ENCODE measurements around the gene CFAP410.

Gene CFAP410

DNA sequence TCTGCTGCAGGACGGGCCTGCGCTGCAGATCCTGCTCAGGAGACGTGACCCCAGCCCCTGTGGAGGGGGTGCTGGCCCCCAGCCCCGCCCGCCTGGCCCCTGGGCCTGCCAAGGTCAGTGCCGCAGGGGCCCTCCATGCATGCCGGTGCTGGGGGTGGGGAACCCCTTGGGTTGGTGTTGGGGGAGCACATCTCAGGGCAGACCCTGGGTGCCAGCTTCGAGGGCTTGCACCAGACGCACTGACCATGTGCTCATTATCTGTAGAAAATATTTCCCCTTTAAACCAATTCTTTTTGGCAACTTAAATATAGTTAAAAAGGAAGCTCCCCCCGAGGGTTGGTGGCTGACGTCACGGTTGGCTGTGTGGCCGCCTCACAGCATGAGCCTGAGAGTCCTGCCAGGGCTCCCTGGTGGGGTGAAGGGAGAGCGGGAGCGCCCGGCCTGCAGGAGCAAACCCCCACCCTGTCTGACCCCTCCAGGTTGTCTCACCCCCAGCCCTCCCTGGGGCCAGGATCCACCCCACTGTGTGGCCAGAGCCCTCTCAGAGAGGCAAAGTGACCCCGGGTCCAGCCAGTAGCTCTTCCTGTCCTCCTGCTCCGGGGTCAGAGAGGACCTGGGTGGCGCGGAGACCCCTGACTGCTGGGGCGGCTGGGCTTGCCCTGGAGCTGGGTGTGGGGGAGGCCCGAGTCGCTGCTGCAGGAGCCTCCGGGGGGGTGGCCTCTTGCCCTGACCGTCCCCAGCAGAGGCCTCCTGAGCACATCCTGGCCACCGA, 44.6 kb downstream of the CFAP410 start:
- peaks cover 13% of the 10 kb centered on the region for H3K4me1 ChIP-seq (ENCODE audit: low read length)
- no peaks in the 10 kb centered on the region for H3K9me3 ChIP-seq (replicated peaks; ENCODE audit: insufficient read depth, low read length)
- no peak for DNase-seq
- H3K9ac ChIP-seq (ENCODE audit: low read length), result no peak overlapping the region
- no peak overlapping the region for H3K27ac ChIP-seq (ENCODE audit: low read length)
- no peaks in the 10 kb centered on the region for H3K36me3 ChIP-seq (replicated peaks; ENCODE audit: insufficient read depth, low read length)
- H2AFZ ChIP-seq (ENCODE audit: low read length), result no peak overlapping the region
- H3K4me2 ChIP-seq (ENCODE audit: low read depth, low read length), result no peak overlapping the region
- no peak for TF ChIP-seq EZH2phosphoT487 (IDR thresholded peaks at IDR 0.05; ENCODE audit: low read length)
- TF ChIP-seq EZH2 (optimal IDR thresholded peaks at IDR 0.05; ENCODE audit: low read depth, low read length), result no peak
- TF ChIP-seq, protein P1, sequence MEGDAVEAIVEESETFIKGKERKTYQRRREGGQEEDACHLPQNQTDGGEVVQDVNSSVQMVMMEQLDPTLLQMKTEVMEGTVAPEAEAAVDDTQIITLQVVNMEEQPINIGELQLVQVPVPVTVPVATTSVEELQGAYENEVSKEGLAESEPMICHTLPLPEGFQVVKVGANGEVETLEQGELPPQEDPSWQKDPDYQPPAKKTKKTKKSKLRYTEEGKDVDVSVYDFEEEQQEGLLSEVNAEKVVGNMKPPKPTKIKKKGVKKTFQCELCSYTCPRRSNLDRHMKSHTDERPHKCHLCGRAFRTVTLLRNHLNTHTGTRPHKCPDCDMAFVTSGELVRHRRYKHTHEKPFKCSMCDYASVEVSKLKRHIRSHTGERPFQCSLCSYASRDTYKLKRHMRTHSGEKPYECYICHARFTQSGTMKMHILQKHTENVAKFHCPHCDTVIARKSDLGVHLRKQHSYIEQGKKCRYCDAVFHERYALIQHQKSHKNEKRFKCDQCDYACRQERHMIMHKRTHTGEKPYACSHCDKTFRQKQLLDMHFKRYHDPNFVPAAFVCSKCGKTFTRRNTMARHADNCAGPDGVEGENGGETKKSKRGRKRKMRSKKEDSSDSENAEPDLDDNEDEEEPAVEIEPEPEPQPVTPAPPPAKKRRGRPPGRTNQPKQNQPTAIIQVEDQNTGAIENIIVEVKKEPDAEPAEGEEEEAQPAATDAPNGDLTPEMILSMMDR (IDR thresholded peaks at IDR 0.05; ENCODE audit: low read length), result no peak
- H4K20me1 ChIP-seq (ENCODE audit: insufficient read depth, low read length), result no peaks in the 10 kb centered on the region
- no peaks in the 10 kb centered on the region for H3K9me2 ChIP-seq (replicated peaks; ENCODE audit: insufficient read depth, low read length)
- no peak overlapping the region for H3K4me3 ChIP-seq (ENCODE audit: low read length)
- no peaks in the 10 kb centered on the region for H3K79me2 ChIP-seq (ENCODE audit: low read length)
- peaks cover 61% of the 10 kb centered on the region for H3K27me3 ChIP-seq (replicated peaks; ENCODE audit: insufficient read depth, low read length)
- peaks cover 17% of the 10 kb centered on the region for H3F3A ChIP-seq (ENCODE audit: insufficient read depth, low read length)

DNA sequence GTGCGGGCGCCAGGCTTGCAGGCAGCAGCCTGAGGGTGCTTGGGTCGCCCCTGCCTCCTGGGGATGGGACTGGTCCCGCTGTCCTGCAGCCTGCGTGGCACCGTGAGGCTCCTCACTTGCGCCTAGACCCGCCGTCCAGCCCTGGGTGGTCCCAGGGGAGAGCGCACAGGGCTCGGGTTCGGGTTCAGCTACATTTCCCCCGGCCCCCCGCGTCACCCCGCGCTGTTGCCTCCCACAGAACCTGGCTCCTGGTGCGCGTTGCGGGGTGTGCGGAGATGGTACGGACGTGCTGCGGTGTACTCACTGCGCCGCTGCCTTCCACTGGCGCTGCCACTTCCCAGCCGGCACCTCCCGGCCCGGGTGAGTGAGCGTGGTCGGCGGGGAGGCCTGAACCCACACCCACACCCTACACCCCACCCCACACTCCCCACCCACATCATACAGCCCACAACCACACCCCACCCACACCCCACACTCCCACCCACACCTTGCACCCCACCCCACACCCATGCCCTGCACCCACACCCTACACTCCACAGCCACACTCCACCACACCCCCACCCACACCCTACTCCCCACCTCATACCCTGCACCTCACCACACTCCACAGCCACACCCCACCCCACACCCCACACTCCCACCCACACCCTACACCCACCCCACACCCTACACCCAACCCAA, 45.5 kb downstream of the CFAP410 start:
- Histone ChIP-seq H3K4me3 (ENCODE audit: low read length) (no peak overlapping the region), H3K9me3 (replicated peaks; ENCODE audit: insufficient read depth, low read length) (no peaks in the 10 kb centered on the region), H3F3A (ENCODE audit: insufficient read depth, low read length) (peaks cover 10% of the 10 kb centered on the region), H3K4me2 (ENCODE audit: low read depth, low read length) (no peak overlapping the region), H3K27me3 (replicated peaks; ENCODE audit: insufficient read depth, low read length) (peaks cover 70% of the 10 kb centered on the region), H3K9me2 (replicated peaks; ENCODE audit: insufficient read depth, low read length) (no peaks in the 10 kb centered on the region), H3K9ac (ENCODE audit: low read length) (no peak overlapping the region), H3K27ac (ENCODE audit: low read length) (no peak overlapping the region), H3K79me2 (ENCODE audit: low read length) (no peaks in the 10 kb centered on the region), H4K20me1 (ENCODE audit: insufficient read depth, low read length) (no peaks in the 10 kb centered on the region), H2AFZ (ENCODE audit: low read length) (no peak overlapping the region), H3K36me3 (replicated peaks; ENCODE audit: insufficient read depth, low read length) (no peaks in the 10 kb centered on the region), H3K4me1 (ENCODE audit: low read length) (peaks cover 13% of the 10 kb centered on the region)
- DNase-seq, result no peak
- TF ChIP-seq, protein P1 (IDR thresholded peaks at IDR 0.05; ENCODE audit: low read length), result no peak
- TF ChIP-seq EZH2phosphoT487 (IDR thresholded peaks at IDR 0.05; ENCODE audit: low read length), result no peak
- TF ChIP-seq EZH2 (optimal IDR thresholded peaks at IDR 0.05; ENCODE audit: low read depth, low read length), result no peak

DNA sequence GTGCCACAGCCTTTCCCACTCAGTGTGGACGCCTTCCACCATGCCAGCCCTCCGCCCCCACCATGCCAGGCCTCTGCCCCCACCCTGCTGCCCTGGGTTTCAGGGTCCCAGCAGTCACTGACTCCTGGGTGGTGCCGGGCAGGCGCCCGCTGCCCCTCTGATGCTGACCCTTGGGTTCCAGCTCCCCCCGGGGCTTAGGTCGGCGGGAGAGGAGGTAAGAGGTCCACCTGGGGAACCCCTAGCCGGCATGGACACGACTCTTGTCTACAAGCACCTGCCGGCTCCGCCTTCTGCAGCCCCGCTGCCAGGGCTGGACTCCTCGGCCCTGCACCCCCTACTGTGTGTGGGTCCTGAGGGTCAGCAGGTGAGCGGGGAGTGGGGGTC, 46.4 kb downstream of the CFAP410 start:
- Histone ChIP-seq H3F3A (ENCODE audit: insufficient read depth, low read length) (peaks cover under 1% of the 10 kb centered on the region), H3K4me1 (ENCODE audit: low read length) (peaks cover 4% of the 10 kb centered on the region), H3K9me2 (replicated peaks; ENCODE audit: insufficient read depth, low read length) (no peaks in the 10 kb centered on the region), H3K9ac (ENCODE audit: low read length) (no peak overlapping the region), H2AFZ (ENCODE audit: low read length) (no peak overlapping the region), H3K9me3 (replicated peaks; ENCODE audit: insufficient read depth, low read length) (no peaks in the 10 kb centered on the region), H3K4me3 (ENCODE audit: low read length) (no peak overlapping the region), H3K79me2 (ENCODE audit: low read length) (no peaks in the 10 kb centered on the region), H3K36me3 (replicated peaks; ENCODE audit: insufficient read depth, low read length) (no peaks in the 10 kb centered on the region), H3K27me3 (replicated peaks; ENCODE audit: insufficient read depth, low read length) (peaks cover 79% of the 10 kb centered on the region), H3K4me2 (ENCODE audit: low read depth, low read length) (no peak overlapping the region), H3K27ac (ENCODE audit: low read length) (no peak overlapping the region), H4K20me1 (ENCODE audit: insufficient read depth, low read length) (no peaks in the 10 kb centered on the region)
- TF ChIP-seq EZH2 (optimal IDR thresholded peaks at IDR 0.05; ENCODE audit: low read depth, low read length) (no peak), EZH2phosphoT487 (IDR thresholded peaks at IDR 0.05; ENCODE audit: low read length) (no peak)
- TF ChIP-seq, protein P1 (IDR thresholded peaks at IDR 0.05; ENCODE audit: low read length), result no peak
- DNase-seq, result no peak

Data from MM.1S (cell line).